Fibroblast of pulmonary artery (primary cell): ENCODE measurements around the gene LRMDA.

Experiments used
- DNase-seq: peaks from one replicate; pipeline ENCODE4 v3.0.0-alpha.2; 2010; ENCODE audit warnings: low read depth
- H3K4me3 ChIP-seq: replicated peaks from 2 replicates; pipeline ENCODE4 v1.5.1; 2011; ENCODE audit warnings: low read depth, mild to moderate bottlenecking, control low read depth, low read length, moderate library complexity
- TF ChIP-seq, protein P1 (sequence below): IDR thresholded peaks from 2 replicates; pipeline ENCODE4 v1.5.1; 2011; ENCODE audit warnings: mild to moderate bottlenecking, control low read depth, low read length, inconsistent platforms; ENCODE audit errors: missing control alignments

LRMDA gene

DNA sequence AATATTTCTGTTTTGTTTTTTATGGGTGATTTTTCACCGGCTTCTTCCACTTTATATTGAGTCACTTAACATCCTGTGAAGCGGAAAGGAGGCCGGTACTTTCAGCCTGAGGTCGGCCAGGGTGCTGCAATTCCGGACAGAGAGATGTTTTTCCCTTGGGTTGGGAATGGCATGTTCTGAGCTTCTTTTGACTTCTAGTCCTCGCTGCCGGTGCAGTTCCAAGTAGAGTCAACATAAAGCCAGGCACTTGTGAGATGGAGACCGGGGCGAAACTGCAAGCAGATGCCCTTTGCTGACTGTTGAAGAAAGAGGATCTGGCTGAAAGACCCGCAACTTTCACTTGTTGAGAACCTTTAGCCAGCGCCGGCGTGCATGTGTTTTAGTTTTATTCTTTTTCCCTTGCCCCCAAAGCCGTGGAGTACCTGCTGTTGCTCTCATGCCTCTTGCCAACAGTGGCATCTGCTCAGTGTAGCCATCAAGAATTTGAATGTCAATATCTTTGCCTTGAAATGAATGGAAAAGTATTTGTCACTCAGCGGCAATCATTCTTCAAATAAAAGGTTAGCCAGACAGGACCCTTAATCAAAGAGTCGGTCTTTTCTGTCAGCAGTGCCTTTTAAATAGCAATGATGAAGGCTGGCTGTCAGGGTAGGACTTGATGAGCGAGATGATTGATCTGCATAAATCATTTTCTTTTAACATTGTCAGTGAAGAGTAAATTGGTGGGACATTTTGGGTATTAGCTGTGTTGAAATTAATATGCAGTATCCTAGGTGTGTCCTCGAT, 351.2 kb downstream of the LRMDA start:
- H3K4me3 ChIP-seq = no peak overlapping the region
- no peak for DNase-seq
- TF ChIP-seq, protein P1, sequence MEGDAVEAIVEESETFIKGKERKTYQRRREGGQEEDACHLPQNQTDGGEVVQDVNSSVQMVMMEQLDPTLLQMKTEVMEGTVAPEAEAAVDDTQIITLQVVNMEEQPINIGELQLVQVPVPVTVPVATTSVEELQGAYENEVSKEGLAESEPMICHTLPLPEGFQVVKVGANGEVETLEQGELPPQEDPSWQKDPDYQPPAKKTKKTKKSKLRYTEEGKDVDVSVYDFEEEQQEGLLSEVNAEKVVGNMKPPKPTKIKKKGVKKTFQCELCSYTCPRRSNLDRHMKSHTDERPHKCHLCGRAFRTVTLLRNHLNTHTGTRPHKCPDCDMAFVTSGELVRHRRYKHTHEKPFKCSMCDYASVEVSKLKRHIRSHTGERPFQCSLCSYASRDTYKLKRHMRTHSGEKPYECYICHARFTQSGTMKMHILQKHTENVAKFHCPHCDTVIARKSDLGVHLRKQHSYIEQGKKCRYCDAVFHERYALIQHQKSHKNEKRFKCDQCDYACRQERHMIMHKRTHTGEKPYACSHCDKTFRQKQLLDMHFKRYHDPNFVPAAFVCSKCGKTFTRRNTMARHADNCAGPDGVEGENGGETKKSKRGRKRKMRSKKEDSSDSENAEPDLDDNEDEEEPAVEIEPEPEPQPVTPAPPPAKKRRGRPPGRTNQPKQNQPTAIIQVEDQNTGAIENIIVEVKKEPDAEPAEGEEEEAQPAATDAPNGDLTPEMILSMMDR = no peak

DNA sequence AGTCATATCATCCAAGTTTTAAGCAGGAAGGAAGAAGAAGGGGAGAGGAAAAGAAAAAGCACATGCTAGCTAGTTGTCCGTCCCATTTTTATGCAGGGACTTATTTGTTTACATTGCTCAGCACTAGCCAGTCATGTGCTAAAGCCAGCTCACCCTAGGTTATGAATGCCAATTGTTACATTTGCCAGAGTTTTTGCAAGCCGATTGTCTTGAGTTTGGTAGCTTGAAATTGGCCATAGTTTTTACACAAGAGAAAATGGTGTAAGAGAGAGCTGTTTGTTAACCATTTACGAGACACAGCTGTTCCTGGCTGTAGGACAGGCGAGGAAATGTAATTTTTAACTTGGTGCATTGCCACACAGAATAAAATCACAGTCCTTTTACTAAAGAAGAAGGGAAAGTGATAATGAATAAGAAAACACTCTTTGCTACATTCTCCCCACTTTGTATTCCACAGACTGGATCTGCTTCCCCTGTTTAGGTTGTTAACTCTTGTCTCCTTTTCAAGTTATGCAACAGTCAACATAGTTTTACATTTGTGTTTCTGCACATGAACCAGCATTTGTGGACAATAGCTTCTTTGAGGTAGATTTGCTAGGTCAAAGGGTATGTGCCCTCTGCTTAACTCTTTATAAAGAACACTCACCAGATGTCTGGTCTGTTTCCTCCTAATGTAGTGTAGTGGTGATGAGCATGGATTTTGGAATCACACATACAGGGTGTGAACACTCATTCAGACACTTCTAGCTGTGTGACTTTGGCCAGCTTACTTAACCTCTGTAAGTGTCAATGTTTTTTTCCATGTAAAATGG, 357.2 kb downstream of the LRMDA start:
- TF ChIP-seq, protein P1 = no peak
- H3K4me3 ChIP-seq = no peak overlapping the region
- peak; percentile 76 for DNase-seq

DNA sequence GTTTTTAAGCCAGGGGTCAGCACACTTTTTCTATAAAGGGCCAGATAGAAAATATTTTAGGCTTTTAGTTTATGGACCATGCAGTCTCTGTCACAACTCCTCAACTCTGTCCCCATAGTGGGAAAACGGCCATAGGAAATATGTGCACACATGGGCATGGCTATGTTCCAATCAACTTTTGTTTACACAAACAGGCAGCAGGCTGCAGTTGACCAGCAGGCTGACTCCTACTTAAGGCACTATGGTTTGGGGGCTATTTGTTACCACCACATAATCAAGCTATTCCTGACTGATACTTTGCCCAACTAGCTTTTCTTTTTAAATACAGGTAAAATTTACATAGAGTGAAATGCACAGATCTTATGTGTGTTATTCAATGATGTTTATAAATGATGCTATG, 362.4 kb downstream of the LRMDA start:
- no peak overlapping the region for H3K4me3 ChIP-seq
- DNase-seq = no peak
- TF ChIP-seq, protein P1 = no peak

DNA sequence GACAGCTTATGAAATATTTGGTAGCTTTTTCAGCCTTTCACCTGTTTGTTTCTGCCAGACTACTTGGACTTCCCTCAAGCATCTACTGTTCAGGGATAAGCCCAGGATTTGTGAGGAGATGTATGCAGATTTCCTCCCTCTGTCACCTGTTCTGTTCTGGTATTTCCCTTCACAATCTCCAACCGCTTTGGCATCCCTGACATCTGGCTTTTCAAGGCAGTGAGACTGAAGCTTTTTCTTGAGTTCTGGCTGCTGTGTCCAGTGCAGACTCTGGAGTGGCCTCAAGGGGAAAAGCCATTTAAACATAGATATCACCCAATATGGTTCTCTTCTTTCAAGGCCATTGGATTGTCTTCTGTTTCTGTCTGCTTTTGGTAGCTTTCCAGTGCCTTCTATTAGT, 369.7 kb downstream of the LRMDA start:
- DNase-seq = no peak
- TF ChIP-seq, protein P1 = no peak
- no peak overlapping the region for H3K4me3 ChIP-seq

DNA sequence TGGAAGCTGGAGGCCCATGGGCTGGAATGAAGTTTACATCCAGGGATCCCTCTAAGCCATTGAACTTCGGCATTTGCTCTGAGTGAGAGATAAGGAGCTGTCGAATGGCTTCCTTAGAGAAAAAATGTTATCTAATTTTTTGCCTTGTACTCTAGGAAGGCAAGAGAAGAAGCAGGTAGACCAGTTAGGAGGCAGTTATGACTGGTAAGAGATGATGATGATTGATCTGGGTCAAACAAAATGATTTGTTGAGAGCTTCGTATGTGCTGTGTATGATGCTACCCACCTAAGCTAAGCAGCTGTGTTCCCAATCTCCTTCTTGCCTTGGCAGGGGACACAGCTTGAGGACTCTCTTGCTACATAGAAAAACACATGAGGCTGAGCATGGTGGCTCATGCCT, 370.2 kb downstream of the LRMDA start:
- TF ChIP-seq, protein P1 = no peak
- H3K4me3 ChIP-seq = no peak overlapping the region
- no peak for DNase-seq

DNA sequence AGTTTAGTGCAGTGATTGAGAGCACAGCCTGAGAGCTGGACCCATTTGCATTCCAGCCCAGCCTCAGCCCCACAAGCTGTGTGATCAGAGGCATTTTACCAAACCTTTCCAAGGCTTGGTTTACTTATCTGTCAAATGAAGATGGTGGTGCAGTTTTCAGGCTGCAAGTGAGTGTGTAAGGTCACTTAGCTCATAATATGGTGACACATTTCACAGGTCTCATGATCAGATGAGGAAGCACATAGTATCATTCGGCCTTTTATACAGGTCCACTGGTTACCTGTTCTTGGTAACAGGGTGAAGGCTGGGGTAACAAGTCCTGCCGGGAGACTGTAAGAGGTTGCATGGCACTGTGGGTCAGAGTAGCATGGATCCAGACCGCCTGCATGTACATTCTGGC, 371.7 kb downstream of the LRMDA start:
- no peak overlapping the region for H3K4me3 ChIP-seq
- TF ChIP-seq, protein P1 = no peak
- DNase-seq = no peak
